ENCODE results near the gene CPO.

DNA sequence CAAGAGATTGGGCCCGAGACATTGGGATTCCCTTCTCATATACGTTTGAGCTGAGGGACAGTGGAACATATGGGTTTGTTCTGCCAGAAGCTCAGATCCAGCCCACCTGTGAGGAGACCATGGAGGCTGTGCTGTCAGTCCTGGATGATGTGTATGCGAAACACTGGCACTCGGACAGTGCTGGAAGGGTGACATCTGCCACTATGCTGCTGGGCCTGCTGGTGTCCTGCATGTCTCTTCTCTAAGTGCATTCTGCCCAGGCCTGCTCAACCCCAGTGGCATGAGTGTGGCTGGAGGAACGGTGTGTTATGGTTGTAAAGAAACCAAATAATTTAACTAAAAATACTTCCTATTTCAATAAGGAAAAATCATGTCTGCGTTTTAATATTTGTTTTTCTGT, 29.9 kb downstream of the CPO start:
- TF ChIP-seq, protein P1, sequence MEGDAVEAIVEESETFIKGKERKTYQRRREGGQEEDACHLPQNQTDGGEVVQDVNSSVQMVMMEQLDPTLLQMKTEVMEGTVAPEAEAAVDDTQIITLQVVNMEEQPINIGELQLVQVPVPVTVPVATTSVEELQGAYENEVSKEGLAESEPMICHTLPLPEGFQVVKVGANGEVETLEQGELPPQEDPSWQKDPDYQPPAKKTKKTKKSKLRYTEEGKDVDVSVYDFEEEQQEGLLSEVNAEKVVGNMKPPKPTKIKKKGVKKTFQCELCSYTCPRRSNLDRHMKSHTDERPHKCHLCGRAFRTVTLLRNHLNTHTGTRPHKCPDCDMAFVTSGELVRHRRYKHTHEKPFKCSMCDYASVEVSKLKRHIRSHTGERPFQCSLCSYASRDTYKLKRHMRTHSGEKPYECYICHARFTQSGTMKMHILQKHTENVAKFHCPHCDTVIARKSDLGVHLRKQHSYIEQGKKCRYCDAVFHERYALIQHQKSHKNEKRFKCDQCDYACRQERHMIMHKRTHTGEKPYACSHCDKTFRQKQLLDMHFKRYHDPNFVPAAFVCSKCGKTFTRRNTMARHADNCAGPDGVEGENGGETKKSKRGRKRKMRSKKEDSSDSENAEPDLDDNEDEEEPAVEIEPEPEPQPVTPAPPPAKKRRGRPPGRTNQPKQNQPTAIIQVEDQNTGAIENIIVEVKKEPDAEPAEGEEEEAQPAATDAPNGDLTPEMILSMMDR (optimal IDR thresholded peaks at IDR 0.05 in 1 of 3, IDR thresholded peaks at IDR 0.05 in 1 of 3, conservative IDR thresholded peaks at IDR 0.05 in 1 of 3; ENCODE audit: extremely low read depth in 1 of 3, insufficient read depth in 2 of 3, low read length in 3 of 3): no peak
- no peak for TF ChIP-seq EZH2 (IDR thresholded peaks at IDR 0.05; ENCODE audit: low read length)
